Prostate gland (tissue), 2 donors: ENCODE results near the gene CDK5RAP2.
"Not testable (repeated sequence)": the region's sequence is repeated elsewhere in the genome, so short reads cannot be mapped to it uniquely, and the experiment has no call there.

Experiments used
- CTCF ChIP-seq, 4 experiments: fragments of 200-600 bp in 2 of 4; fragments of 450-650 bp in 2 of 4; sonication (generic) in 2 of 4; IDR thresholded peaks; 1 replicate in 3 of 4; 2 replicates in 1 of 4; pipeline ENCODE4 v1.5.1; 2016 to 2019; ENCODE audit warnings: antibody characterized with exemption in 4 of 4, mild to moderate bottlenecking in 2 of 4, moderate library complexity in 2 of 4
- POLR2A ChIP-seq: fragments of 450-650 bp; IDR thresholded peaks from one replicate; pipeline ENCODE4 v1.6.1; 2016; ENCODE audit warnings: antibody characterized with exemption, mild to moderate bottlenecking
- POLR2AphosphoS5 ChIP-seq: sonication (generic); formaldehyde crosslinking; IDR thresholded peaks from one replicate; pipeline ENCODE4 v1.6.1; 2017; ENCODE audit warnings: antibody characterized with exemption

GRCh38 chr9:120515481-120515880 lies 64.5 kb downstream of the CDK5RAP2 start:
- not testable (repeated sequence) for TF ChIP-seq POLR2A; POLR2AphosphoS5; CTCF (IDR thresholded peaks at IDR 0.05)
